ENCODE measurements around the gene TEF.

DNA sequence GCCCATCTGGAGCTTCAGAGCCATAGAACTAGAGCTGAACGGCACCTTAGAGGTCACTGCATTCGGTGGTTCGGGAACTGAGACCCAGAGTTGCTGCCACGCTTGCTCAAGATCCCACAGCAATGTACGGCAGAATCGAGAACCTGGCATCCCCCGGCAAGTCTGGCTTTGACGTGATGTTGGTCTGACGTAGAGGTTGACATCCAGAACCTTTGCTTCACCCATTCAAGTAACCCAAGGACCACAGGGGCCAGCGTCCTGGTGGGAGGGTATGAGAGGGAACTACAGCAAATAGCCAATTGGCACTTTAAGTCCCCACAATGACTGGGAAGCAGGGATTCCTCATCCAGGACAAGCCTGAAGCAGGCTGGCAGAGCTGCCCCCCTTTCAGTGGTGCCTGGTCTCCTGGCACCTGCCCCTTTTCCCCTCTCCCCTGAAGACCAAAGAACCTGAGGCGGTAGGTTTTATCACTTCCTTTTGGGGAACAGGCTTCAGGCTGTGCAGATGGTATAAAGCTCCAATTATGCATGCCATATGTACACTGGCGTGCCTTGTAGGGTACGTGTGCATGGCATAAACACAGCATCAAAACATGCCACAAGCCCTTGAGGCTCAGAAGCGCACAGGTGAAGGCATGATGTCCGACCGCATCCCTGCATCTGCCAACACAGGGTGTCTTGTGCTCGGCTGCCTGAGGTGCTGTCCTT lies 15.3 kb upstream of the TEF start:
- TF ChIP-seq, protein P1, sequence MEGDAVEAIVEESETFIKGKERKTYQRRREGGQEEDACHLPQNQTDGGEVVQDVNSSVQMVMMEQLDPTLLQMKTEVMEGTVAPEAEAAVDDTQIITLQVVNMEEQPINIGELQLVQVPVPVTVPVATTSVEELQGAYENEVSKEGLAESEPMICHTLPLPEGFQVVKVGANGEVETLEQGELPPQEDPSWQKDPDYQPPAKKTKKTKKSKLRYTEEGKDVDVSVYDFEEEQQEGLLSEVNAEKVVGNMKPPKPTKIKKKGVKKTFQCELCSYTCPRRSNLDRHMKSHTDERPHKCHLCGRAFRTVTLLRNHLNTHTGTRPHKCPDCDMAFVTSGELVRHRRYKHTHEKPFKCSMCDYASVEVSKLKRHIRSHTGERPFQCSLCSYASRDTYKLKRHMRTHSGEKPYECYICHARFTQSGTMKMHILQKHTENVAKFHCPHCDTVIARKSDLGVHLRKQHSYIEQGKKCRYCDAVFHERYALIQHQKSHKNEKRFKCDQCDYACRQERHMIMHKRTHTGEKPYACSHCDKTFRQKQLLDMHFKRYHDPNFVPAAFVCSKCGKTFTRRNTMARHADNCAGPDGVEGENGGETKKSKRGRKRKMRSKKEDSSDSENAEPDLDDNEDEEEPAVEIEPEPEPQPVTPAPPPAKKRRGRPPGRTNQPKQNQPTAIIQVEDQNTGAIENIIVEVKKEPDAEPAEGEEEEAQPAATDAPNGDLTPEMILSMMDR (IDR thresholded peaks at IDR 0.05; ENCODE audit: low read length) = no peak
- TF ChIP-seq EZH2 (optimal IDR thresholded peaks at IDR 0.05; ENCODE audit: low read depth, low read length) = no peak

All from MM.1S (cell line).